HepG2 (cell line): Measurements from ENCODE around the gene TLCD1. TPM values are rescaled to one million over a fixed set of nuclear protein-coding genes. Genes with fewer than 3 reads are reported as not detected.

Source experiments
- TP53 ChIP-seq: sonication (generic); formaldehyde crosslinking; conservative IDR thresholded peaks from 2 replicates; pipeline ENCODE4 v1.4.0; 2020; ENCODE audit warnings: missing genetic modification reagents
- XRCC5 ChIP-seq: fragments of 200-400 bp; formaldehyde crosslinking; optimal IDR thresholded peaks from 2 replicates; pipeline ENCODE3; 2017; ENCODE audit warnings: mild to moderate bottlenecking, low read length
- ZNF775 ChIP-seq: sonication (generic); formaldehyde crosslinking; IDR thresholded peaks from 2 replicates; pipeline ENCODE4 v1.4.0; 2020; ENCODE audit warnings: missing genetic modification reagents, mild to moderate bottlenecking, moderate library complexity, borderline replicate concordance
- polyA plus RNA-seq, 8 experiments: library from polyadenylated mRNA; depleted of rRNA in 3 of 8; stranded (reverse) in 7 of 8; unstranded in 1 of 8; fragments of >200 nt; fragmentation: Illumina TruSeq in 4 of 8; extraction: Trizol in 4 of 8; gene quantifications; 2 replicates each; pipeline versions ENCODE4 v1.2.1 to v1.2.3, GENCODE V29; 2011 to 2016; ENCODE audit warnings: low read depth in 4 of 8, missing spikeins in 1 of 8, mixed read lengths in 1 of 8; ENCODE audit not compliant: insufficient read depth in 1 of 8
- total RNA-seq, 5 experiments: library from RNA; depleted of rRNA; stranded (reverse); fragments of >200 nt; fragmentation: Illumina TruSeq; extraction: Trizol; gene quantifications; 2 replicates each; pipeline ENCODE4 v1.2.3, GENCODE V29; 2016; ENCODE audit warnings: low read depth in 1 of 5
- TF ChIP-seq, protein P1 (sequence below): IDR thresholded peaks from 2 replicates; pipeline ENCODE4 v1.6.1; 2012; ENCODE audit warnings: low read length, improper control_type of control experiment
- TF ChIP-seq, protein P2 (sequence below): sonication (generic); formaldehyde crosslinking; IDR thresholded peaks from 2 replicates; pipeline ENCODE4 v1.4.0; 2020; ENCODE audit warnings: missing genetic modification reagents, borderline replicate concordance
- TF ChIP-seq, protein P3 (sequence below): sonication (generic); formaldehyde crosslinking; IDR thresholded peaks from 2 replicates; pipeline ENCODE4 v1.4.0; 2020; ENCODE audit warnings: missing genetic modification reagents, borderline replicate concordance
- TF ChIP-seq, protein P4 (sequence below), 2 experiments: sonication (generic) in 1 of 2; formaldehyde crosslinking in 1 of 2; IDR thresholded peaks; 2 replicates each; pipeline versions ENCODE4 v1.6.1 to v1.9.0; 2014 to 2022; ENCODE audit warnings: antibody characterized with exemption in 1 of 2, borderline replicate concordance in 1 of 2, inconsistent platforms in 1 of 2, low read depth in 1 of 2, missing genetic modification reagents in 1 of 2
- TF ChIP-seq, protein P5 (sequence below): sonication (generic); formaldehyde crosslinking; IDR thresholded peaks from 2 replicates; pipeline ENCODE4 v1.5.1; 2020; ENCODE audit warnings: missing genetic modification reagents, mild to moderate bottlenecking, borderline replicate concordance

The TLCD1 gene
- total and polyA plus RNA-seq, 2 of the 13 experiments (the other 11 are each of a cell fraction or from before 2014, with no cell fraction given): 14.9 to 19.6 TPM

DNA sequence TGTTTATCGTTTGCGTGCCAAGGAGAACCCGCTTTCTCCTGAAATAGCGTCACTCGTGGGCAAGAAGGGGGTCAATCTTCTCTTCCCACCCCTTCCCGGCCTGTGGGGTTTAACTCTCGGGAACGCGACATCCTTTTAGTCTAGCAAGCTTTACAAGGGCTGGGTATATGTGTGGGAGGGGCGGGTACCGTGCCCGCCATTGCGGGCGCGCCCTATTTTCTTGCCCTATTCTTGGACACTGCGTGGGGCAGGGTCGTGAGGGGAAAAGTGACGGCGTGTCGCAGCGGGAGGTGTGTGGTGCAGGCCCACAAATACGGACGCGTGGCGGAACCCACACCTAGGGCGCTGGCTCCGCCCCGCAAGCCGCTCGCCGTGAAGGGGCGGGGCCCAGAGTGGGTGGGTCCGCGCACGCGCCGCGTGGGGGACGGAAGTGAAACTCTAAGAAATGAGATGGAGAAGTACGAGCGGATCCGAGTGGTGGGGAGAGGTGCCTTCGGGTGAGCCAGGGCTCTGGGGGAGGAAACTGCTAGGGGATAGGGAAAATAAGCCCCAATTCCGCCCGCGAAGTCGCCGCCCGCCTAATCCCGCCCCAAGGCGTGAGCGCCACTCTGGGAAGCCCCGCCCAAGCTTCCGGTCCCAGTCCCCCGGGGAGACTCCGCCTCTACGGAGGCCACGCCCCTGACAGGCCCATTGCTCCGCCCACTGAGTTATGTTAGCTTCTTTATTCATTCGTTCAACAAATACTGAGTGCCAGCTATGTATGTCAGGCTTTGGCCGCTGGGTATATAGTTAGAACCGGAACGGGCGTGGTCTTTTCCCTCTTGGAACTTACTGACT lies 2.5 kb upstream of the TLCD1 start, which contains the start of gene NEK8 (continued):
- TF ChIP-seq, protein P1, sequence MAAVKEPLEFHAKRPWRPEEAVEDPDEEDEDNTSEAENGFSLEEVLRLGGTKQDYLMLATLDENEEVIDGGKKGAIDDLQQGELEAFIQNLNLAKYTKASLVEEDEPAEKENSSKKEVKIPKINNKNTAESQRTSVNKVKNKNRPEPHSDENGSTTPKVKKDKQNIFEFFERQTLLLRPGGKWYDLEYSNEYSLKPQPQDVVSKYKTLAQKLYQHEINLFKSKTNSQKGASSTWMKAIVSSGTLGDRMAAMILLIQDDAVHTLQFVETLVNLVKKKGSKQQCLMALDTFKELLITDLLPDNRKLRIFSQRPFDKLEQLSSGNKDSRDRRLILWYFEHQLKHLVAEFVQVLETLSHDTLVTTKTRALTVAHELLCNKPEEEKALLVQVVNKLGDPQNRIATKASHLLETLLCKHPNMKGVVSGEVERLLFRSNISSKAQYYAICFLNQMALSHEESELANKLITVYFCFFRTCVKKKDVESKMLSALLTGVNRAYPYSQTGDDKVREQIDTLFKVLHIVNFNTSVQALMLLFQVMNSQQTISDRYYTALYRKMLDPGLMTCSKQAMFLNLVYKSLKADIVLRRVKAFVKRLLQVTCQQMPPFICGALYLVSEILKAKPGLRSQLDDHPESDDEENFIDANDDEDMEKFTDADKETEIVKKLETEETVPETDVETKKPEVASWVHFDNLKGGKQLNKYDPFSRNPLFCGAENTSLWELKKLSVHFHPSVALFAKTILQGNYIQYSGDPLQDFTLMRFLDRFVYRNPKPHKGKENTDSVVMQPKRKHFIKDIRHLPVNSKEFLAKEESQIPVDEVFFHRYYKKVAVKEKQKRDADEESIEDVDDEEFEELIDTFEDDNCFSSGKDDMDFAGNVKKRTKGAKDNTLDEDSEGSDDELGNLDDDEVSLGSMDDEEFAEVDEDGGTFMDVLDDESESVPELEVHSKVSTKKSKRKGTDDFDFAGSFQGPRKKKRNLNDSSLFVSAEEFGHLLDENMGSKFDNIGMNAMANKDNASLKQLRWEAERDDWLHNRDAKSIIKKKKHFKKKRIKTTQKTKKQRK: no peak
- TF ChIP-seq XRCC5: peak; percentile 3
- TF ChIP-seq, protein P2, sequence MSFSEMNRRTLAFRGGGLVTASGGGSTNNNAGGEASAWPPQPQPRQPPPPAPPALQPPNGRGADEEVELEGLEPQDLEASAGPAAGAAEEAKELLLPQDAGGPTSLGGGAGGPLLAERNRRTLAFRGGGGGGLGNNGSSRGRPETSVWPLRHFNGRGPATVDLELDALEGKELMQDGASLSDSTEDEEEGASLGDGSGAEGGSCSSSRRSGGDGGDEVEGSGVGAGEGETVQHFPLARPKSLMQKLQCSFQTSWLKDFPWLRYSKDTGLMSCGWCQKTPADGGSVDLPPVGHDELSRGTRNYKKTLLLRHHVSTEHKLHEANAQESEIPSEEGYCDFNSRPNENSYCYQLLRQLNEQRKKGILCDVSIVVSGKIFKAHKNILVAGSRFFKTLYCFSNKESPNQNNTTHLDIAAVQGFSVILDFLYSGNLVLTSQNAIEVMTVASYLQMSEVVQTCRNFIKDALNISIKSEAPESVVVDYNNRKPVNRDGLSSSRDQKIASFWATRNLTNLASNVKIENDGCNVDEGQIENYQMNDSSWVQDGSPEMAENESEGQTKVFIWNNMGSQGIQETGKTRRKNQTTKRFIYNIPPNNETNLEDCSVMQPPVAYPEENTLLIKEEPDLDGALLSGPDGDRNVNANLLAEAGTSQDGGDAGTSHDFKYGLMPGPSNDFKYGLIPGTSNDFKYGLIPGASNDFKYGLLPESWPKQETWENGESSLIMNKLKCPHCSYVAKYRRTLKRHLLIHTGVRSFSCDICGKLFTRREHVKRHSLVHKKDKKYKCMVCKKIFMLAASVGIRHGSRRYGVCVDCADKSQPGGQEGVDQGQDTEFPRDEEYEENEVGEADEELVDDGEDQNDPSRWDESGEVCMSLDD (CRISPR knock-in tag): no peak
- TF ChIP-seq, protein P3, sequence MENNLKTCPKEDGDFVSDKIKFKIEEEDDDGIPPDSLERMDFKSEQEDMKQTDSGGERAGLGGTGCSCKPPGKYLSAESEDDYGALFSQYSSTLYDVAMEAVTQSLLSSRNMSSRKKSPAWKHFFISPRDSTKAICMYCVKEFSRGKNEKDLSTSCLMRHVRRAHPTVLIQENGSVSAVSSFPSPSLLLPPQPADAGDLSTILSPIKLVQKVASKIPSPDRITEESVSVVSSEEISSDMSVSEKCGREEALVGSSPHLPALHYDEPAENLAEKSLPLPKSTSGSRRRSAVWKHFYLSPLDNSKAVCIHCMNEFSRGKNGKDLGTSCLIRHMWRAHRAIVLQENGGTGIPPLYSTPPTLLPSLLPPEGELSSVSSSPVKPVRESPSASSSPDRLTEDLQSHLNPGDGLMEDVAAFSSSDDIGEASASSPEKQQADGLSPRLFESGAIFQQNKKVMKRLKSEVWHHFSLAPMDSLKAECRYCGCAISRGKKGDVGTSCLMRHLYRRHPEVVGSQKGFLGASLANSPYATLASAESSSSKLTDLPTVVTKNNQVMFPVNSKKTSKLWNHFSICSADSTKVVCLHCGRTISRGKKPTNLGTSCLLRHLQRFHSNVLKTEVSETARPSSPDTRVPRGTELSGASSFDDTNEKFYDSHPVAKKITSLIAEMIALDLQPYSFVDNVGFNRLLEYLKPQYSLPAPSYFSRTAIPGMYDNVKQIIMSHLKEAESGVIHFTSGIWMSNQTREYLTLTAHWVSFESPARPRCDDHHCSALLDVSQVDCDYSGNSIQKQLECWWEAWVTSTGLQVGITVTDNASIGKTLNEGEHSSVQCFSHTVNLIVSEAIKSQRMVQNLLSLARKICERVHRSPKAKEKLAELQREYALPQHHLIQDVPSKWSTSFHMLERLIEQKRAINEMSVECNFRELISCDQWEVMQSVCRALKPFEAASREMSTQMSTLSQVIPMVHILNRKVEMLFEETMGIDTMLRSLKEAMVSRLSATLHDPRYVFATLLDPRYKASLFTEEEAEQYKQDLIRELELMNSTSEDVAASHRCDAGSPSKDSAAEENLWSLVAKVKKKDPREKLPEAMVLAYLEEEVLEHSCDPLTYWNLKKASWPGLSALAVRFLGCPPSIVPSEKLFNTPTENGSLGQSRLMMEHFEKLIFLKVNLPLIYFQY (CRISPR knock-in tag): 0 out of 2 replicates have a peak, but pooled peaks have one; percentile 36
- TF ChIP-seq, protein P4, sequence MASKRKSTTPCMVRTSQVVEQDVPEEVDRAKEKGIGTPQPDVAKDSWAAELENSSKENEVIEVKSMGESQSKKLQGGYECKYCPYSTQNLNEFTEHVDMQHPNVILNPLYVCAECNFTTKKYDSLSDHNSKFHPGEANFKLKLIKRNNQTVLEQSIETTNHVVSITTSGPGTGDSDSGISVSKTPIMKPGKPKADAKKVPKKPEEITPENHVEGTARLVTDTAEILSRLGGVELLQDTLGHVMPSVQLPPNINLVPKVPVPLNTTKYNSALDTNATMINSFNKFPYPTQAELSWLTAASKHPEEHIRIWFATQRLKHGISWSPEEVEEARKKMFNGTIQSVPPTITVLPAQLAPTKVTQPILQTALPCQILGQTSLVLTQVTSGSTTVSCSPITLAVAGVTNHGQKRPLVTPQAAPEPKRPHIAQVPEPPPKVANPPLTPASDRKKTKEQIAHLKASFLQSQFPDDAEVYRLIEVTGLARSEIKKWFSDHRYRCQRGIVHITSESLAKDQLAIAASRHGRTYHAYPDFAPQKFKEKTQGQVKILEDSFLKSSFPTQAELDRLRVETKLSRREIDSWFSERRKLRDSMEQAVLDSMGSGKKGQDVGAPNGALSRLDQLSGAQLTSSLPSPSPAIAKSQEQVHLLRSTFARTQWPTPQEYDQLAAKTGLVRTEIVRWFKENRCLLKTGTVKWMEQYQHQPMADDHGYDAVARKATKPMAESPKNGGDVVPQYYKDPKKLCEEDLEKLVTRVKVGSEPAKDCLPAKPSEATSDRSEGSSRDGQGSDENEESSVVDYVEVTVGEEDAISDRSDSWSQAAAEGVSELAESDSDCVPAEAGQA (IDR thresholded peaks at IDR 0.05; ENCODE audit: low read depth): no peak; the same call in 1 of the 2 replicates
- TF ChIP-seq, protein P4 (CRISPR knock-in tag; IDR thresholded peaks at IDR 0.05; ENCODE audit: borderline replicate concordance): no peak
- TF ChIP-seq, protein P5, sequence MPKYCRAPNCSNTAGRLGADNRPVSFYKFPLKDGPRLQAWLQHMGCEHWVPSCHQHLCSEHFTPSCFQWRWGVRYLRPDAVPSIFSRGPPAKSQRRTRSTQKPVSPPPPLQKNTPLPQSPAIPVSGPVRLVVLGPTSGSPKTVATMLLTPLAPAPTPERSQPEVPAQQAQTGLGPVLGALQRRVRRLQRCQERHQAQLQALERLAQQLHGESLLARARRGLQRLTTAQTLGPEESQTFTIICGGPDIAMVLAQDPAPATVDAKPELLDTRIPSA (CRISPR knock-in tag): no peak
- 0 out of 2 replicates have a peak, but pooled peaks have one; percentile 8 for TF ChIP-seq ZNF775 (CRISPR knock-in tag)
- TF ChIP-seq TP53 (CRISPR knock-in tag): 0 out of 2 replicates have a peak, but pooled peaks have one; percentile 25
